HG03196 (cell line): Measurements from ENCODE around the gene RPL29.

ENCODE experiments used
- ATAC-seq: cut with Tn5 transposase; IDR thresholded peaks from one replicate; pipeline ENCODE4 v1.9.1; 2021; ENCODE audit not compliant: unreplicated experiment

RPL29 gene

DNA sequence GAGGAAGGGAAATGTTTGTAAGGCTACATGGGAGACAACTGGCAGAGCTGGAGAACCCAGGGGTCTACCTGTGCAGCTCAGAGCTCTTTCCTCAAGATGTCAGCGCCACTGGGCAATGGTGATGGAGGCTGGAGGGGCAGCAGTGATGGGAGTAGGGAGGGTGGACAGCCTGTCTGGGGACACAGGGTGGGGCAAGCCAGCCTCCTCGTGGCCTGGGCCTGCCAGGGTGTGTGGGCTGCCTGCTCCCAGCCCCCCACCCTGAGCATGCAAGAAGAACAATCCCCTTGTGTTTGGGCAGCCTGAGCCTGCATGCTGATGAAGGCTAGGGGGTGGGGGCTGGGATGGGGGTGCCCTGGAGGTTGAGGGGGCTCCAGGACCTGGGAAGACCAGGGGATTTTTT lies 29.7 kb downstream of the RPL29 start:
- no peak for ATAC-seq

DNA sequence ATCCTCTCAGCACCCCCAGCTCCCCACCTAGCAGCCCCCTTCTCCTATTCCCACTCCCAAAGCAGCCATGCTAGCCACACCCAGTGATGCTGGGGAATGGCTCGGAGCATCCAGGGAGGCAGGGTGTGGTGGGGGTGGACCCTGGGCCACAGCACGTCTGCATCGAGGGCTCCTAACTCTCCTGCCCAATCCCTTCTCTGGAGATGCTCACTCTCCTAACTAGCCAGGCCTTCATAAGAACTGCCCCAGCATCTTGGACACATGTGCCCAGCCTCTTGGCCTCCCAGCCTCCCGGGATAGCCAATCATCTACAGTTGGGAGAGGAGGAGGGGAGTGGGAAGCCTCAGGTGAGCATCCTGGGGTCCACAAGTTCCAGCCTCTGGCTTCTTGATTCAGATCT lies 31.2 kb downstream of the RPL29 start:
- no peak for ATAC-seq

- no peak for ATAC-seq
Measured at GRCh38 chr3:51963951-51964451, 31.7 kb downstream of the RPL29 start.

- no peak for ATAC-seq
Measured at GRCh38 chr3:51962854-51963530, 32.7 kb downstream of the RPL29 start.

DNA sequence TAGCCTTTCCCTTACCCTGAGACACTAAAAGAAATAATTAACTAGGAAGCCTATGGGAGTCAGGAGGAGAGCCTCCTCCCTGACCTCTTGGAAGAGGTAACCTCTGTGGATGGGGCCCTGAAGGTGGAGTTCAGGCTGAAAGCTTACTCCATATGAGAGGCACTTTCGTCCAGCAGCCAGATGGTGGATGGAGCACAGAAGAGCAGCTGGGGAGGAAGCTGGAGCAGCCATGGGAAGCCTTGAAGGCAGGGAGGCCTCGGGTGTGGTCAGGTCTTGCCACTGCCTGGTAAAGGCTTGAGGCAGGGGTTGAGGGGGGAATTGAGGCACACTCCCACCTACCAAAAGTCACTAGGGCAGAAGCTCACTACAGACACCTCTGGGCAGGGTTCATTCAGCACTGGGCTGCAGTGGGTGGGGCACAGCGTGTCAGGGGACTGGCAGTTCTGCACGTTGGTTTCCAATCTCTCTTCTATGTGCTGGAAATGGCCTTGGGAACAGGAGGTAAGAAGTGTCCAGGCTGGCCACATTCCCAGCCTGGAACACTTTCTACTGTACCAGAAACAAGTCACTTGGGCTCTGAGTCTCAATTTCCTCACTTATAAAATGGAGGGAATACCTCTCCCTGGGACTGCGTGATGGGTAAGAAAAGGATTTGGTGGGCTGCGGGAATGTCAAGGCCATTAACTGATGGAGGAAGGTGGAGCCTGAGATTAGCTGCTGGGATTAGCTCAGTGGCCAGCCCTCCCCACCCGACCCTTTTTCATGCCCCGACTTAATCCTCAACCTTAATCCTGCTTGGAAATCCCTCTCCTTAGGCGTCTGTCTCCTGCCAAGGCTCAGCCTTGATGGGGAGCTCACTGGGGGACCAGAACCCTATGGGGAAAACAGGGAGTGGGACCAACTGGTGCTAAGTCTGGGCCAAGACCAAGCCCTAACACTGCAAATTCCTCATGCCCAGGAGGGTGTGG lies 33.8 kb downstream of the RPL29 start:
- no peak for ATAC-seq

DNA sequence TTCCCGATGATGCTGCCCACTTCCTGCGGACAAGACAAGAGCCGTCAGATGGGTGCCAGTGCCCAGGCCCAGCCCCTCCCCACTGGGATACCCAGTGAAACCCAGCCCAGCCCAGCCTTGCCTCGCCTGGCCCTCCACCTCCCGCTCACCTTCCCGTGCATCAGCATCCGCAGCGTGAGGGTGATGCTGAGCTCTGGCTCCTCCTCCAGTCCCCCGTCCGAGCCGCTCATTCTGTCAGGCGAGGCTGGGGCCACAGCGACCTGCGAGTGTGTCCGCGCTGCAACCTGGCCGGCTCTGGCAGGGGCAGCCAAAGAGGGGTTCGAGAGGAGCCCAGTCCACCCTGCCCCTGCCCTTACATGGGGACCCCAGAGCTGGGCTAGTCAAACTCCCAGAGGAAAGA lies 34.7 kb downstream of the RPL29 start:
- ATAC-seq = no peak

DNA sequence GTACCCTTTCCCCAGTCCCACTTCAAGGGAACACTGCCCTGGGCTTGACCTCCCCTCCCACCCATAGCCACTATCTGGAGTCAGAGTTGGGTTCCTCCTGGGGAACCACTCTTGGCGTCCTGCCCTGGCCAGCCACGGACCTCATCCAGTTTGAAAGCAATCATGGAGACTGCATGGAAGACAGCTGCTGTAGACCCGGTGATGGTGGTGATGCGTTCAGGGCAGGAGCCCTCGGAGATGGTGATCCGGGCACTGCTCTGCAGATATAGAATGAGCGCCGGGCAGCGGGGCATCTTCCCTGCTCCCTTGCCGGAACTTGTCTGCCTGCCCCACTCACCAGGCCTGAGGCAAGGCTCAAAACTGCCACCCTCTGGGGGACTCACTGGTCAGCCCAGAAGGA lies 35.3 kb downstream of the RPL29 start:
- no peak for ATAC-seq

DNA sequence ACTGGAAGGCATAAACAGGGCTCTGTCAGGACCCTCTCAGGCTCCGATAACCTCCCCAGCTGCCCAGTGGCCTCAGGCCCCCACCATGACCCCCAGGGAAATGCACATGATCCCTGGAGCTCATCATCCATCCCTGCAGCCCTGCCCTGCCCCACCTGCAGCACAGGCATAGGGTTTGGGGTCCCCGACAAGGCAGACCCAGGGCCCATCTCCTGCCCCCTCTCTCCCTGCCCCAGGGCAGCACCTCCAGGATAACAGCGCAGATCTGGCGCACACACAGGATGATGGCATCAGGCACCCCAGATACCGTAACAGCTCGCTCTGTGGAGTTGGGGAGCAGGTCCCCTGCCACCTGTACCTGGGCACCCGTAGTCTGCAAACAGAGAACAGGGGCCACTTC lies 36.0 kb downstream of the RPL29 start:
- no peak for ATAC-seq

- no peak for ATAC-seq
Measured at GRCh38 chr3:51958603-51959521, 36.8 kb downstream of the RPL29 start.

DNA sequence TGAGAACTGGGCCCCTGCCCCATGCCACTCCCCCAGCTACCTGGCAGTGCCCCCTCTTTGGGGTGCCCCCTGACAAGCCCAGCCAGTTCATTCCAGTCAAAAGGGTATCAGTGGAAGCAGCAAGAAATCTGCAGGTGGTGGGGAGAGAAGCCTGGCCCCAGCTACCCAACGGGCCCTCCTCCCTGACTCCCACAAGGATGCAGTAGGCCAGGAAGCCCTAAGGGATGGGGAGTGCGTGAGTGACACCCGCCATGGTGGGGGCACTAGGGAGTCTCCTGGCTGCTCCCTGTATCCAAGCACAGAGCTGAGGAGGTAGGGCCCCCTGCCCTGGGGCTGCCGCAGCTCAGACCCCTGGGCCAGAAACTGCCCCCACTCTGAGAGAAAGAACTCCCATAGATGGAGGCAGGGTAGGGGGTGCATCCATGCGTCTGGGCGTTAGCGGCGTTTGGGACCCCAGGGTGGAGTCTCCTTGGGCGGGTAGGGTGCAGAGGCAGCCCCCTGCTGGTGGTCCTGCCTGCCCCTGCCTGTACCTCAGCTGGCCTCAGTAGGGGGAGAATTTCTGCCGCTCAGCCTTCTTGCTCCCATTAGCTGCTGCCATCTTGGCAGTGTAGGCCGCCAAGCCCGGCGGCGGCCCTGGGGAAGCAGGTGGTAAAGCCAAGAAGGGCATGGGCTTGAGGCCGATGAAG lies 38.0 kb downstream of the RPL29 start:
- ATAC-seq = no peak

DNA sequence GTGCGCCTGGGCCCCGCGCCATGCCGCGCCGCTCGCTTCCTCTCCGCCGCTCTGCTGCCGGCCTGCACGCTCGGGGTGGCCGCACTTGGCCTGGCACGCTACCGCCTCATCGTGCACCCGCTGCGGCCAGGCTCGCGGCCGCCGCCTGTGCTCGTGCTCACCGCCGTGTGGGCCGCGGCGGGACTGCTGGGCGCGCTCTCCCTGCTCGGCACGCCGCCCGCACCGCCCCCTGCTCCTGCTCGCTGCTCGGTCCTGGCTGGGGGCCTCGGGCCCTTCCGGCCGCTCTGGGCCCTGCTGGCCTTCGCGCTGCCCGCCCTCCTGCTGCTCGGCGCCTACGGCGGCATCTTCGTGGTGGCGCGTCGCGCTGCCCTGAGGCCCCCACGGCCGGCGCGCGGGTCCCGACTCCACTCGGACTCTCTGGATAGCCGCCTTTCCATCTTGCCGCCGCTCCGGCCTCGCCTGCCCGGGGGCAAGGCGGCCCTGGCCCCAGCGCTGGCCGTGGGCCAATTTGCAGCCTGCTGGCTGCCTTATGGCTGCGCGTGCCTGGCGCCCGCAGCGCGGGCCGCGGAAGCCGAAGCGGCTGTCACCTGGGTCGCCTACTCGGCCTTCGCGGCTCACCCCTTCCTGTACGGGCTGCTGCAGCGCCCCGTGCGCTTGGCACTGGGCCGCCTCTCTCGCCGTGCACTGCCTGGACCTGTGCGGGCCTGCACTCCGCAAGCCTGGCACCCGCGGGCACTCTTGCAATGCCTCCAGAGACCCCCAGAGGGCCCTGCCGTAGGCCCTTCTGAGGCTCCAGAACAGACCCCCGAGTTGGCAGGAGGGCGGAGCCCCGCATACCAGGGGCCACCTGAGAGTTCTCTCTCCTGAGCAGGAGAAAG lies 39.6 kb downstream of the RPL29 start:
- no peak for ATAC-seq

GRCh38 chr3:51955175-51955892 lies 40.4 kb downstream of the RPL29 start, which contains the start of gene GPR62:
TSS of gene GPR62 (plus strand) at chr3:51955381. CDS start at chr3:51955653, 272 bp downstream.
- ATAC-seq = no peak

DNA sequence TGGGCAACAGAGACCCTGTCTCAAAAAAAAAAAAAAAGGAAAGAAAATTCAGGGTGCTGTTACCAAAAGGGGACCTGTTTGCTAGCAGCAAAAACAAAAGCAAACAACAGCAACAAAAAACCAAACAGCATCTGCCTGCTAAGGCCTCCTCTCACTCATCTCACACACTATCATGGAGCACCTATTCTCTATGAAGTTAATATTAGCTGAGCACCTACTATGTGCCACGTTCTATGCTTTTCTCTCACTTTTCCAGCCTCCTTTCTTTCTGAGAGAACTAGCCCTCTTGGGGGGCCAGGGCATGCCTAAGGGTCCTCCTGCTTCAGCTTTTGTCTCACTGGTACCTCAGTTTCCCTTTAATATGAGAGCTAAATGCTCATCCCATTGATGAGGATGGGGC lies 41.0 kb downstream of the RPL29 start:
- ATAC-seq = no peak

DNA sequence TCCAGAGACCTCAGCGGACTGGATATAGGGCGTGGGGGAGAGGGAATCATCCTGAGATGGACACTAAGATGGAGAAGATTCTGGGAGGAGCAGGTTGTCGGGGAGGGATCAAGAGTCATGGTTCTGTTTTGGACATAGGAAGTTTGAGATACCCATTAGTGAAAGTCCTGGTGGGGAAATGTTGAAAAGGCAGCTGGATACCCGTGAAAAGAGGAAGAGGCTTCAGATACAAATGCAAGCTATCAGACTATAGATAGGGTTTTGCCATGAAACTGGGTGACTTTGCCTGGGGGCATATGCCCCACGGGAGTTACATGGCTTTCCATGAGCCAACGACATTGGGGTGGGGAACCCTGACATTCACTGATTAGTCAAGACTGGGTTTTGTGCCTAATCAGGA lies 41.6 kb downstream of the RPL29 start:
- no peak for ATAC-seq

- ATAC-seq = no peak
Measured at GRCh38 chr3:51953445-51953844, 42.2 kb downstream of the RPL29 start.

DNA sequence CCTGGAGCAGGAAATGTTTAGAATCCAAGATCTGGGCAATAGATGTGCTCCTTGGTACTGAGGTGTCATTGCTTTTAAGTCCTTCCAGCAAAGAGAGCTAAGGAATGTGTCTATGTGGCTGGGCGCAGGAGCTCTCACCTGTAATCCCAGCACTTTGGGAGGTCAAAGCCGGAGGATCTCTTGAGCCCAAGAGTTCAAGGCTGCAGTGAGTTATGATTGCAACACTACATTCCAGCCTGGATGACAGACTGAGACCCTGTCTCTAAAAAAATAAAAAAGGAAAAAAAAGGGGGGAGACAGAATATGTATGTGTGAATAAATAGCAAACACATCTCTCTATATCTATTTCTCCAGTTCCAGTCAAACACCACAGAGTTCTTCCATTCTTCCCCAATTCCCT lies 44.8 kb downstream of the RPL29 start:
- no peak for ATAC-seq

DNA sequence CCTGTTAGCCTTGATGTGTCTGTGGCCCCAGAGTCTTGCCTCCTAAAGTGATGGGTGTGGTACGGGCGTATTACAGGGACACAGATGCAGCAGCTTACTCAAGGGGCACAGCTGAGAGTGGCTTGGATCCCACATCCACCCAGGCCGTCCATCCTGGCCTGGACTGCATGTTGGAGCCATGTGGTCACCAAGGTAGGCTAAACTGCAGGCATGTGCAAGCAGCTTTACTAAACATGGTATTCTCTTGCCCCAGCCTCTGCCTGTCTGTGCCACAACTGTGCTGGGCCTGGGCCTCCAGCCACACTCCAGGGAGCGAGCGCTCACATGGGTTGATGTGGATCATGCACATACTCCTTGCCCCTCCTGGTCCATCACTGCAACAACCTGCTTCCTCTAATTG lies 46.6 kb downstream of the RPL29 start:
- ATAC-seq = no peak

- no peak for ATAC-seq
Measured at GRCh38 chr3:51948016-51948580, 47.6 kb downstream of the RPL29 start.
